Neural cell (in vitro differentiated cells): Measurements from ENCODE around the gene C4B.
"Not testable (repeated sequence)": the region's sequence is repeated elsewhere in the genome, so short reads cannot be mapped to it uniquely, and the experiment has no call there.

Experiments
- EP300 ChIP-seq: fragments of 450-650 bp; conservative IDR thresholded peaks from 2 replicates; pipeline ENCODE4 v1.6.1; 2014; ENCODE audit warnings: antibody characterized with exemption, mild to moderate bottlenecking, moderate library complexity; ENCODE audit not compliant: poor library complexity, severe bottlenecking
- EZH2 ChIP-seq: fragments of 200-600, 300-800 bp; shearing (Covaris generic), sonication (generic); IDR thresholded peaks from 2 replicates; pipeline ENCODE4 v1.6.1; 2014; ENCODE audit warnings: antibody characterized with exemption, low read length, borderline replicate concordance, mild to moderate bottlenecking; ENCODE audit not compliant: insufficient read depth, poor library complexity, severe bottlenecking
- POLR2AphosphoS5 ChIP-seq: IDR thresholded peaks from 2 replicates; pipeline ENCODE4 v1.6.1; 2012
- TF ChIP-seq, protein P1 (sequence below): fragments of 450-650 bp; IDR thresholded peaks from 2 replicates; pipeline ENCODE4 v1.5.1; 2014; ENCODE audit warnings: antibody characterized with exemption, mild to moderate bottlenecking, moderate library complexity; ENCODE audit not compliant: poor library complexity, severe bottlenecking

DNA sequence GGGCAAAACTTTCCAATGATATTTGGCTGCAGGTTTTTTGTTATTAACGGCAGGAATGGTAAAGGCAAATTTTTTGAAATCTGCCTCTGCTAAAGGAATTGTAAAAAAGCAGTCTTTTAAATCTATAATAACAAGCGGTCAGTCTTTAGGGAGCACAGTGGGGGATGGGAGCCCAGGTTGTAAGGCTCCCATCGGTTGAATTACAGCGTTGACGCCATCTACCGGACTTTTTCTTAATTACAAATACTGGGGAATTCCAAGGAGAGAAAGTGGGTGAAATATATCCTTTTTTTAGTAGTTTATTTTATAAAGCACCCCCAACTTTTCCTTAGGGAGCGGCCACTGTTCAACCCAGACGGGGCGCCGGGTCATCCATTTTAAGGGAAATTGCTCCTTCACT lies 7.5 kb downstream of the C4B start:
- TF ChIP-seq, protein P1, sequence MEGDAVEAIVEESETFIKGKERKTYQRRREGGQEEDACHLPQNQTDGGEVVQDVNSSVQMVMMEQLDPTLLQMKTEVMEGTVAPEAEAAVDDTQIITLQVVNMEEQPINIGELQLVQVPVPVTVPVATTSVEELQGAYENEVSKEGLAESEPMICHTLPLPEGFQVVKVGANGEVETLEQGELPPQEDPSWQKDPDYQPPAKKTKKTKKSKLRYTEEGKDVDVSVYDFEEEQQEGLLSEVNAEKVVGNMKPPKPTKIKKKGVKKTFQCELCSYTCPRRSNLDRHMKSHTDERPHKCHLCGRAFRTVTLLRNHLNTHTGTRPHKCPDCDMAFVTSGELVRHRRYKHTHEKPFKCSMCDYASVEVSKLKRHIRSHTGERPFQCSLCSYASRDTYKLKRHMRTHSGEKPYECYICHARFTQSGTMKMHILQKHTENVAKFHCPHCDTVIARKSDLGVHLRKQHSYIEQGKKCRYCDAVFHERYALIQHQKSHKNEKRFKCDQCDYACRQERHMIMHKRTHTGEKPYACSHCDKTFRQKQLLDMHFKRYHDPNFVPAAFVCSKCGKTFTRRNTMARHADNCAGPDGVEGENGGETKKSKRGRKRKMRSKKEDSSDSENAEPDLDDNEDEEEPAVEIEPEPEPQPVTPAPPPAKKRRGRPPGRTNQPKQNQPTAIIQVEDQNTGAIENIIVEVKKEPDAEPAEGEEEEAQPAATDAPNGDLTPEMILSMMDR: not testable (repeated sequence)
- not testable (repeated sequence) for TF ChIP-seq EP300, EZH2, POLR2AphosphoS5
